Activated CD4-positive, alpha-beta T cell treated with anti-CD3 and anti-CD28 coated beads for 48 hours (primary cell): ENCODE data around the gene SLC4A4.

ENCODE experiments used
- DNase-seq: peaks from one replicate; pipeline ENCODE4 v3.0.0-alpha.2; 2020

Gene SLC4A4

DNA sequence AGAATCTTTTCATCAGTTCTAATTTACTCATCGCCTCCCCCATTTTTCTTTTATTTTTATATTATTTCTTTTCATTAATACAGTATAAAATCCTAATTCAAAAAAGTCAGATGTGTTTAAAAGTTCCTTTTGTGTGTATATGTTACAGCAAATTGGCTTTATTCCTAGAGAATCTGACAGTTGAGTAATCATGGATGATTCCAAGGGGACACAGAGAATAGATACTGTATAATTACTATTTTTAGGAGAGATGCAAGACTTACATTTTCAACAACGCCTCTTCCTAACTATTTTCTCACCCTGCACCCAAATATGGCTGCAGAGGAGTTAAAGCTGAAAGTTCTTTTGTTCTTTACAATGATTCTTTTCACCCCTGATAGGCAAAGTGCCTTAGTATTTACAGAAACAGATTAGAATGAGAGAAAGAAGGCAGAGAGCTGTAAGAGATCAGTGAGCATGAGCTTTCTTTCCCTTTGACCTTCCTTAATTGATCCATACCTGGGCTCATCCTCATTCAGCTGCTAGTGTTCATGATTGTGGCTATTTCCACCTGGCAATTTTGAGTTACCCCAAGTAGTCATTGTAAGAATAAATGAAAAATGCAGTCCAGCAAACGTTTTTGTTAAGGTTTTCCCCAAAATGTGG is 210.8 kb downstream of the SLC4A4 start:
- no peak for DNase-seq

DNA sequence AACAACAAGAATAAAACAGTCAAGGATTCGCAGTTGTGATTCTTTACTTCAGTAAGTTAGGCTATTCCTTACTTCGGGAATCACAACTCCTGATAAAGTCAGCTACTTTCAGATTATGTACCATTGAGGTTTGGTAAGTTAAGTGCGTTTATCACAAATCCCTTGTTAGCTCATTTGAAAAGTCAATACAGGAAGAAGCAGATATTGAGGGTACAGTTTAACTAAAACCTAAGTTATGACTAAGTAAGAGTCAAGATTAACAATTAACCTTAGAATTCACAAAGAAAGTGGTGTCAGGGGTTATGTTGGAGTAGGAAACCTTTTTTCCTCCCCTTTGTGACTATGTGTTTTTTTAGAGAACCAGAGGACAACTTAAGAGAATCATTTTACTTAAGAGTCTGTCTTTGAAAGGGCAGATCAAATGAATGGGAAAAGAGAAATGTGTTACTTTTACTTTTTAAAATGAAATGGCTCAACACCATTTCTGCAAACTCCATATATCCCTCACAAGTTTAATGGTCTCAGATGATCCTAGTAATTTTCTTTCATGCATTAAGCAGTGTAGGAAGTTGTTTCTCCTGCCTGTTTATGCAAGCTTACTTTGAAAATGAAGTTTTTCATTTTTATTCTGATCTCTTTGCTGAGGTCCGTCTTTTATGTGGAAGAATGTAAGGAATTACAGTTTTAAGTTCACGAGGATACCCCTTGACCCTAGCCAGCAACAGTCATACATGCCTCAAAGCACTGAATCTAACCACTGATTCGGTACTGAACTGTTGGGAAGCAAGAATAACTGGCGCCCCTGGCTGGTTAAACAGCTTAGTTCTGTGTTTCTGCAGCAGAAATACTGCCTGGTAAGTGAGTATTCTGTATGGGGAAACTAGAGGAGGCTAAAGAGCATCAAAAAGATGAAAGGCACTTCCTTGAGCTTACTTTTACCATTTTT is 211.7 kb downstream of the SLC4A4 start:
- DNase-seq, result no peak

DNA sequence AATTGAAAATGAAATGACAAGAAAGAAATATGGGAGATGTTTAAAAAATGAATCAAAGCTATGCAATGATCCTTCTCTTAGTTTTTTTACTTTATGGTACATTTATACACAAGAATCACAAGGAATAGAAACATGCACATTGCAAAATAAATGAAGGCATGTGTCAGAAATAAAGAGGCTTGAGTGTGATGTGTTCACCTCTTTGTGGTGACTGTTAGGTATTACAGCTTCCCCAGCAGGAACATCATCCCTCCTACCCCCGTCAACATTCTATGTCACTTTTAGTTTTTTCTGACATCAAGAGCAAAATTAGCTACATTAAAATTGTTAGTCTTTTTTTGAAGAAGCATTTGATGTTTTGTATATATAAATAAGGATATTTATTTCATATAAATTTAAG is 214.8 kb downstream of the SLC4A4 start:
- DNase-seq, result no peak

DNA sequence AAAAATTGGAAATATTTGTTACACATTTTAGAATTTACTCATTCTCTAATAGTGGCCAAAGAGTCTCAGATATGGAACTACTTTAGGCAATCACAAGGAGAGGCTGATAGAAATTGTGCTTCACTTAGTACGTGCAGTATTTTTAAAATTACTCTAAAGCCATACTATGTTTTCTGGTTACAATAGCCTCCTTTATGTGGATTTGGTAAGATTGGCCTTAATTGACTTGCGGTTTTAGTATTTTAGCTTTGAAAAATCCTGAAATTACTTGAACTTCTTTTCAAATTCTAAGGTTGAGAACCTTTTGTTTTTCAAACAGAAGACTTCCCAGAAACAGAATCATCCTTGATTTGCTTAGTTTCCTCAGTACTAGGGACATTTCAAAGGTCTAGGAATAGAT is 215.2 kb downstream of the SLC4A4 start:
- DNase-seq, result no peak

DNA sequence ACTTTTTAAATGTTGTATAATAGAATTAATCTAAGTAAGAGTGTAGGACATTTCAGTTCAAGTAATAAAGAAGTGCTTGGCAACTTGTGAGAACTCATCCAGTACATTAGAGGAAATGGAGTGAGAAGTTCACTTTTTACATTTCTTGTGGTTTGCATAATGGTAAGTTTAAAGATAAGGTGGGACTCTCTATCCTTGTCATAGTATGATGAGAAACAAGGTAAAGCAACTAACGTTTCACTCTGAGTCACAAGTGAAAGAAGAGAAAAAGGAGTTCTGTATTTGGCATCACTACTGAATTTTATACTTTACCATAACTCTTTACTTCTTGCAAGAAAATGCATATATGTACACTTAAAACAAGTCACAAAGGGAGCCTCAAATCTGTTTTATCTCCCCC is 219.4 kb downstream of the SLC4A4 start:
- no peak for DNase-seq

DNA sequence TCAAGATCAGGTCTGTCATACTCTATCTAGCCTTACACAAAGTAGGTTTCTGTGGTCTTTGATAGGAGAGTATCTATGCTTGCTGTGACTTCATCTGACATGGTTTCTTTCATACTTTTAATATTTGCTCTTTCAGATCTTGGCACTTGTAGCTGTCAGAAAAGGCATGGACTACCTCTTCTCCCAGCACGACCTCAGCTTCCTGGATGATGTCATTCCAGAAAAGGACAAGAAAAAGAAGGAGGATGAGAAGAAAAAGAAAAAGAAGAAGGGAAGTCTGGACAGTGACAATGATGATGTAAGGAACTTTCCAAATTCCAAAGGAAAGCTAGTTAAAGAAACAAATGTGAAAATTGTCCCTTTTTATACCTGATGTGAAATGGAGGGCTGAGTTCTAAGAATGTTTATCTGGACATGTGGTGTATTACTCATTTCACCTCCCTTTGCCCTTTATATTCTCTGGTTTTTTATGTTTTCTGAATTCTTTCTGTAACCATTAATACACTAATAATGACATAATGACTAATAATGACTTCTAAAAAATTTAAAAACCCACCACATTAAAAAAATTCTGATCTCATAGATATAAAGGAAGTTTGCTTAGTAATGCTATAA is 221.2 kb downstream of the SLC4A4 start:
- no peak for DNase-seq

DNA sequence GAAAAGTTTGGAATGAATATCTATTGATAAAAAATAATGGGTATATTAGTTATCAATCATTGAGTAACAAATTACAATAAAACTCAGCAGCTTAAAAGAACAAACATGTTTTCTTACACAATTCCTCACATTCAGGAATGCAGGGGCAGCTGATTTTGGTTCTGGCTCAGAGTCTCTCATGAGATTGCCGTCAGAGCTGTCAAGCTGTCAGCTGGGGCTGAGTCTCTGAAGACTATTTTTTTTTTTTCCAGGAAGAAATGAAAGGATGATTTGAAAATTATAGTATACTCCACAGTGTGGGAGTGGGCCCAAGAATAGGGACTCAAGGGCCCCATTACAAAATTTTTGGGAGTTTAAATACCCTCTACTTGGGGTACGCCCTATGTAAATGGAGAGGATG is 226.0 kb downstream of the SLC4A4 start:
- no peak for DNase-seq

DNA sequence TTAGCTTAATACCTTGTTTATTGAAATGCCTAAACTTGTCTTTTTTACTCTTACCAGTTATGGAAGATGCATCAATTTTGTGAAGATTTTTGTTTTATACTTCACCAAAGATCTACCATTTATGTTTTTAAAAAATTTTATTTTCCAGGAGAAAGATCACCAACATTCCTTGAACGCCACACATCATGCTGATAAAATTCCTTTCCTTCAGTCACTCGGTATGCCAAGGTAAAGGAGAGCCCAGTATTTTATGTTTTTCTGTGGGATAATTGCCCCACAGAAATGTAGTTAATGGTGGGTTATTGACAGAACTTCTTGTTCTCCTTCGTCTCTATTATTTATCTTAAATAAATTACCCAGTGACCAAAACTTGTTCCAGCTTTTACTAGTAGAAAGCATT is 228.0 kb downstream of the SLC4A4 start:
- no peak for DNase-seq

DNA sequence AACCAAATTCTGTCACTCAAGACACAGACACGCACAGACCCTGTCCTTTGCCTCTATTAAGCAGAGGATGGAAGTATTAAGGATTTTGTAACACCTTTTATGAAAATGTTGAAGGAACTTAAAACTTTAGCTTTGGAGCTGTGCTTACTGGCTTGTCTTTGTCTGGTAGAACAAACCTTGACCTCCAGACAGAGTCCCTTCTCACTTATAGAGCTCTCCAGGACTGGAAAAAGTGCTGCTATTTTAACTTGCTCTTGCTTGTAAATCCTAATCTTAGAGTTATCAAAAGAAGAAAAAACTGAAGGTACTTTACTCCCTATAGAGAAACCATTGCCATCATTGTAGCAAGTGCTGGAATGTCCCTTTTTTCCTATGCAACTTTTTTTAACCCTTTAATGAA is 229.3 kb downstream of the SLC4A4 start:
- DNase-seq, result no peak

DNA sequence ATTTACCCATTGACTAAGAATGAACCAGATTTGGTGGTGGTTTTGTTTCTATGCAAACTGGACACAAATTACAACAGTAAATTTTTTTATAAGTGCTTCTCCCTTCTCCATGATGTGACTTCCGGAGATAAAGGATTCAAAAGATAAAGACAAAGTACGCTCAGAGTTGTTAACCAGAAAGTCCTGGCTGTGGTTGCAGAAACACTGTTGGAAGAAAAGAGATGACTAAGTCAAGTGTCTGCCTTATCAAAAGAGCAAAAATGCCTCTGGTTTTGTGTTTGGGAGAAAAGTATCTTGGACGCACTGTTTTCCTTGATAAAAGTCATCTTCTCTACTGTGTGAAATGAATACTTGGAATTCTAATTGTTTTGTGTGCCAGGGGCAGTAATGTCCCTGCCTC is 231.7 kb downstream of the SLC4A4 start:
- DNase-seq, result no peak

DNA sequence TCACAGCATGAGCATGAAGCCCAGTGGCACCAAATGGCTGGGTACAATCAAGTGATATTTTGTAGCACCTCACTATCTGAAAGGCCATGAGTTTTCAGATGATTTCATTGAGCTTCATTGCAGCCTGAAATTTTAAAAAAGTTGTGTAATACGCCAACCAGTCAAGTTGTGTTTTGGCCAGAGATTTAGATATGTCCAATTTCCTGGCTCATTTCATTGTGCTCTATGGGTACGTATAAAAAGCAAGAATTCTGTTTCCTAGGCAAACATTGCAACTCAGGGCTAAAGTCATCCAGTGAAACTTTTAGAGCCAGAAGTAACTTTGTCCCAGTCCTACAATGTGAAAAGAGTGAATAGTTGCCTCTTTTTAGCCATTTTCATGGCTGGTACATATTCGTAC is 232.5 kb downstream of the SLC4A4 start:
- DNase-seq, result no peak

DNA sequence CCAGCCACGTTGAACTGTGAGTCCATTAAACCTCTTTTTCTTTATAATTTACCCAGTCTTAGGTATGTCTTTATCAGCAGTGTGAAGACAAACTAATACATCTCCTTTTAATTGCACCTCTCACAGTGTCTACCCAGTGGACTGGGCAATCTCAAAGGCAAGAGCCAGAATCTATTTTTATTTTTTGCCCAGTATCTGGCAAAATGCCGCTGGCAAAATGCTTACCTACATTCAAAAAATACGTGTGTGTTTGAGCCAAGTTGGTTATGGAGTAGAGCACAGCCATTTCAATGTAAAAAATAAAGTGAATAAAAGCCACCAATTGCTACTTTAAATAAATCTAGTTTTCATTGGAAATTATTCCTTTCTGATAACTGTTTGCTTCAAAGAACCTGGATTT is 245.2 kb downstream of the SLC4A4 start:
- DNase-seq, result no peak

DNA sequence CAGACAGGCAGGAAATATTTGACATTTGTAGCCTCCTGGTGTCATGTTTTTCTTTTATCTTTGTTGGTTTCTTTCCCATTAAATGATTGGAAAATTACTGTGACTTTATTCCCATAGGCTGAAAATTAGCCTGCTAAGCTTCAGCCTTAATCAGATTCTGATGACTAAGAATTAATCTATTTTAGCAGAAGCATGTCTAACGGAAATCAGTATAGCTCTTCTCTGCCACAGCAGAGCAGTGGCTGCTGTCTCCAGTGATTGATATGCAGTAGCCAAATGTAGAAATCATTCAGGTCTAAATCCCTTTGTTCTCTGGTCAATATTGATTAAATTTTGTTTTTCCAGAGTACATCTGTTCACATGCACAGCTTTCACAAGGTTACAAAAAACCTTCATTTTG is 245.8 kb downstream of the SLC4A4 start:
- DNase-seq, result no peak

DNA sequence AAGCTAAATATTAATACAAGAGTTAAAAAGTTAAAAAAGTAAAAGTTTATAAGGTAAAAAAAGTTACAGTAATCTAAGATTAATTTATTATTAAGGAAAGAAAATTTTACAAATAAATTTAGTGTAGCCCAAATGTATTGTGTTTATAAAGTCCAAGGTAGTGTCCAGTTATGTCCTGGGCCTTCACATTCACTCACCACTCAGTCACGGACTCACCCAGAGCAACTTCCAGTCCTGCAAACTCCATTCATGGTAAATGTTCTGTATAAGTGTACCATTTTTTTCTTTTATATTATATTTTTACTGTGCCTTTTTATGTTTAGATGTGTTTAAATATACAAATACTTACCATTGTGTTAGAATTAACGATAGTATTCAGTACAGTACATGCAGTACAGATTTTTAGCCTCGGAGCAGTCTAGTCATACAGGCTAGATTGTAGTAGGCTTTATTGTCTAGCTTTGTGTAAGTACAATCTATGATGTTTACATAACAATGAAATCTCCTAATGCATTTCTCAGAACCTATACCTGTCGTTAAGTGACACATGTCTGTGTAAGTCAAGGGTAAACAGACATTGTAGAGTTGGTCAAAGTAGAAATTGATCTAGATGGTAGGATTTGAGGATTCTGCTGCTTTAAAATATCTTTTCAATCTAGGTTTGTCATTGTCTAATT is 247.4 kb downstream of the SLC4A4 start:
- no peak for DNase-seq

DNA sequence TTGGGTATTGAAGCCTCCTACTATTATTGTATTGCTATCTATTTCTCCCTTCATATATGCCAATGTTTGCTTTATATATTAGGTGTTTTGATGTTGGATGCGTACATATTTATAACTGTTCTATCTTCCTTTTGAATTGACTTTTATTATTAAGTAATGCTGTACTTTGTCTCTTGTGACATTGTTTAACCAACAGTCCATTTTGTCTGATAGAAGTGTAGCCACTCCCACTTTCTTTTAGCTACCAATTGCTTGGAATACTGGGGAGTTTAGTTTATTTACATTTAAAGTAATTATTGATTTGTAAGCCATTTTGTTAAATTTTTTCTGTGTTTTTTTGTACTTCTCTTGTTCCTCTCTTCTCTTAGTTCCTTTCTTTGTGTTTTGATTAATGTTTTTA is 249.2 kb downstream of the SLC4A4 start:
- DNase-seq, result no peak

DNA sequence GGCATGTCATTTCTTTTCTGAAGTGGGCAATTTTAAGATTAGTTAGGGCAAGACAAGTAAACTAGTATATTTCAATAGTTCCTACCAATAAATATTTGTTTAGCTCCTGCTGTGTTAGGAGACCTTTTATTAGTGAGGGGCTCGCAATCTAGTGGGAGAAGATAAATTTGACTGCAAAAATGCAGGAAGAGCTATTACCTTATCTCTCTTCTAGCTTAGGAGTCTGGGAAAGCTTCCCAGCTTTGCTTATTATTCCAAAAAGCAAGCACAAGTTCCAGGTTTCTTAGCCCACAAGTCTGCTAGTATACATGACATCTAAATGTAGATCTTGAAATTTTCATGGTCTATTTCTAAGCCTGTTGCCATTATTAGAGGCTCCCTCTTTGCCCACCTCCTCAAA is 254.0 kb downstream of the SLC4A4 start:
- DNase-seq, result no peak

DNA sequence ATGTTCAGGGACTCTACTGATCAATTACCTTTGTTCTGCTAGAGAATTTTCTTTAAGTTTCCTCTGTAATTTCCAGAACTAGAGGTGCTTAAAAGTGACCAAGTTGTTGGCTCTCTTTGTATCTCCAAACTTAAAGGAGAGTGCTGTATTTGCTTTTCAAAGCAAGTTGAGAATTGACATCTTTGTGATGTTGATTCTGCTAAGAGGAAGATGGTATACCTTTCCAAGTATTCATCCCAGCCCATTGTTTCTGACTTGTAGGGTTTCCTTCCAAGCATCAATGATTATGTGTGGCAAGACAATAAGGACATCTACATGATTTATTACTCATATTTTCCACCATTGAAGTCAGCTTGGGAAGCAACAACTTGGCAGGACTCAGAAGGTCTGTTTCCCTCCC is 254.5 kb downstream of the SLC4A4 start:
- DNase-seq, result no peak

DNA sequence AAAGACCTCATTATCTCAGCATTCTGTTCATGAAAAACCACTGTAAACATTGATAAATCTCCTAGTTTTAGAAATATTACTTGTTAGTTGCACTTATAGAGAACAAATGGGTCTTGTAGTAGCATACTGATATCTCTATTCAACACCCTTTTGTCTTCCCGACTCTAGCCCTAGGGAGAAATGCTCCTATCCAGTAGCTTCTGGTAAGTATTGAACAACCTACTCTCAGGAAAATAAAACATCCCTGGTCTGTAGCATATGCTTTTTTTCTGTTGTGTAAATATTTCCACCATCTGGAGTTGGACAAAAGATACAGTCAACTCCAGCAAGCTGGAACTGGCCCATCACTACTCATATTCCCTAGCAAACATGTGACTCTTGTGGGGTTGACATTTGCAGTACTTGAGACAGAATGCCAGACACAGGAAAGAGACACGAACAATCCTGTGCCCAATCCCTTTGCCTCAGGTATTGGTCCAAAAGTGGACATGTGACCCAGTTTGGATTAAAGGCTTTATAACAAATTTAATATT is 256.8 kb downstream of the SLC4A4 start:
- DNase-seq, result no peak

DNA sequence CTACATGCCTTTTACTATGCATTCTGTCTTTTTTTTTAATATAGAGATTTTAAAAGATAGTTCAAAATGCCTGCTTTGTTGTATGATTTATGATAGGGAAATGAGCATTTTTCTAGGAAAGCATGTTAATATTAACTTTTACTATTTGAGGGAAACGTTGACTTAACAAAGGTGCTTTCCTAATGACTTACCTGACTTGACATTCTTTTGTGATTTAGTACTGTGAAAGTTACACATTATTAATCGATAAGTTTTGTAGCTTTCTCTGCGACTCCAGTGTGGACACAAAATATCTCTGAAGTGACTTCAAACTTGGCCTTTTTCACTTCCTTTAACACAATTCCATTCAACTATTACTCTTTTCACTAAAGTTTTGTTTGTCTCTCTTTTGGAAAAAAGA is 260.8 kb downstream of the SLC4A4 start:
- no peak for DNase-seq

DNA sequence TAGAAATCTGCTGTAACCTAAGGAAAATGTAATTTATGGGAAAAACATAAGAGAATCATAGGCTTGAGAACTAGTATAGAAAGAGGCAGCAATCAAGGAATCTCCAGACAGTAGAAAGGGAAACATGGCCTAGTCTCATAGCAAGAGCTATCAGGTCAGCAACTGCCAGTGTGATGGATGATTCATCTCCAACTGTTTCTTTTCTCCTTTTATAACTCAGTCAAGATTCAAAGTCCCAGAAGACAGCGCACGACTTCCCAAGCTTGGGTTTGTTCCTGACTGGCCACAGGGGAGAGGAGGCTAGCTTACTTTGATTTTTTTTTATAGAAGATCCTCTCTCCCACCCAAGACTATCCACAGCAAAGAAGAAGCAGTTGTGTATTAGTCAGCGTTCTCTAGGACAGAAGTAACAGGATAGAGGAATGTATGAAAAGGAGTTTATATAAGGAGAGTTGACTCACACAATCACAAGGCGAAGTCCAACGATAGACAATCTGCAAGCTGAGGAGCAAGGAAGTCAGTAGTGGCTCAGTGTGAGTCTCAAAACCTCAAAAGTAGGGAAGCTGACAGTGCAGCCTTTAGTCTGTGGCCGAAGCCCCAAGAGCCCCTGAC is 263.6 kb downstream of the SLC4A4 start:
- DNase-seq, result no peak

DNA sequence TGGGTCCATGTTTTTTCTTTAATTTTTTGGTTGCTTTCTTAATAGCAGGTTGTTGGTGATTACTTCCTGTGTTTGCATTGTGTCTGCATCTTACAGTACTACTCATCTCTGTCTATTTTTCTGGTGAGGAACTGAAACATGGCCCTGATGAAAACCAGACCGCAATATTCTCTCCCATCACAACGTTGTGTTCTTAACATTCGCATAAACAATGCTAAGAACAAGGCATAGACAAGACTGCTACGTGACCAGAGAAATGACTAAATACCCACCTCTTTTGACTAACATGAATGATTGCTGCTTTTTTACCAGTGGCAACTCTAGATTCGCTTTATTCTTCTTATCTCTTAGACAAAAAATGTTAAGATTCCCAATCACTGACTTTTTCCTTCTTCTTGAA is 266.0 kb downstream of the SLC4A4 start:
- no peak for DNase-seq

DNA sequence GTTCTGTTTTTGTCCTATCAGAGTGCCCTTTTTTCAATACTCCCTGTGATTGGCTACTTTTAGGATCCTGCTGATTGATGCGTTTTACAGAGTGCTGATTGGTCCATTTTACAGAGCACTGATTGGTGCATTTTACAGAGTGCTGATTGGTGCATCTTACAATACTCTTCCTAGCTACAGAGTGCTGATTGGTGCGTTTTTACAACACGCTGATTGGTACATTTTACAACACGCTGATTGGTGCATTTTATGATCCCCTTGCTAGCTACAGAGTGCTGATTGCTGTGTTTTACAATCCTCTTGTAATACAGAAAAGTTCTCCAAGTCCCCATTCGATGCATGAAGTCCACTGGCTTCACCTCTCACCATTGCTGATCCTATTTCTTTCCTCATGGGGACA is 268.3 kb downstream of the SLC4A4 start:
- no peak for DNase-seq
